ENCODE data around the gene FAM133A.

DNA sequence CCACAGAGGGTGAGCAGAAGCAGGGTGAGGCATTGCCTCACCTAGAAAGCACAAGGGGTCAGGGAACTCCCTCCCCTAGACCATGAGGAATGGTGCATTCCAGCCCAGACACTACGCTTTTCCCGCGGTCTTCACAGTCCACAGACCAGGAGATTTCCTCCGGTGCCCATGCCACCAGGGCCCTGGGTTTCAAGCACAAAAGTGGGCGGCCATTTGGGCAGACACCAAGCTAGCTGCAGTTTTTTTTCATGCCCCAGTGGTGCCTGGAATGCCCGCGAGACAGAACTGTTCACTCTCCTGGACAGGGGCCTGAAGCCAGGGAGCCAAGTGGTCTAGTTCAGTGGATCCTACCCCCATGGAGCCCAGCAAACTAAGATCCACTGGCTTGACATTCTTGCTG lies 13.4 kb upstream of the FAM133A start:
- no peak for TF ChIP-seq CTCF (IDR thresholded peaks at IDR 0.05)
- TF ChIP-seq POLR2A (IDR thresholded peaks at IDR 0.05): no peak

All from thyroid gland (tissue), 4 donors.